C4-2B (cell line): ENCODE results near the gene PVALEF.

Experiments used
- H3K27ac ChIP-seq: fragments of 450-650 bp; 2 replicates; pipeline ENCODE4 v1.5.1; 2017
- CTCF ChIP-seq: fragments of 450-650 bp; conservative IDR thresholded peaks from 2 replicates; pipeline ENCODE4 v1.5.1; 2017; ENCODE audit warnings: mild to moderate bottlenecking
- ZFX ChIP-seq: fragments of 450-650 bp; IDR thresholded peaks from 2 replicates; pipeline ENCODE4 v1.6.1; 2017

Gene PVALEF

GRCh38 chr17:81193470-81194224 lies 28.3 kb downstream of the PVALEF start:
- TF ChIP-seq CTCF = no peak
- no peak for TF ChIP-seq ZFX
- H3K27ac ChIP-seq = no peak overlapping the region

GRCh38 chr17:81194225-81194760 lies 29.0 kb downstream of the PVALEF start:
- no peak overlapping the region for H3K27ac ChIP-seq
- TF ChIP-seq CTCF (no peak), ZFX (no peak)

- H3K27ac ChIP-seq = no peak overlapping the region
Measured at GRCh38 chr17:81194941-81195901, 29.9 kb downstream of the PVALEF start.

GRCh38 chr17:81195941-81196495 lies 30.7 kb downstream of the PVALEF start:
- TF ChIP-seq ZFX (no peak), CTCF (no peak)

More at GRCh38 chr17:81194941-81195901, 29.9 kb downstream of the PVALEF start:
- TF ChIP-seq CTCF (no peak), ZFX (no peak)

GRCh38 chr17:81196505-81197408 lies 31.4 kb downstream of the PVALEF start:
- H3K27ac ChIP-seq = no peak overlapping the region
- TF ChIP-seq ZFX = no peak
- no peak for TF ChIP-seq CTCF

More at GRCh38 chr17:81195941-81196495, 30.7 kb downstream of the PVALEF start:
- H3K27ac ChIP-seq = no peak overlapping the region

GRCh38 chr17:81197409-81197795 lies 32.1 kb downstream of the PVALEF start:
- no peak overlapping the region for H3K27ac ChIP-seq
- TF ChIP-seq ZFX (no peak), CTCF (no peak)
